ENCODE measurements around the gene HEATR1.

Gene HEATR1

GRCh38 chr1:236619398-236619797 is 15.1 kb upstream of the HEATR1 start:
- Histone ChIP-seq H3K27me3 (ENCODE audit: insufficient read depth, poor library complexity, severe bottlenecking) (no peaks in the 10 kb centered on the region), H3K27ac (ENCODE audit: poor library complexity, severe bottlenecking) (no peak overlapping the region), H3K4me1 (ENCODE audit: insufficient read depth, poor library complexity, severe bottlenecking) (no peaks in the 10 kb centered on the region), H3K9me3 (ENCODE audit: severe bottlenecking) (no peaks in the 10 kb centered on the region), H3K4me3 (ENCODE audit: severe bottlenecking) (no peak overlapping the region), H3K36me3 (ENCODE audit: low read depth) (no peaks in the 10 kb centered on the region)
- no peak for TF ChIP-seq CTCF (IDR thresholded peaks at IDR 0.05; ENCODE audit: poor library complexity, severe bottlenecking)
- ATAC-seq (ENCODE audit: low read depth): no peak
- DNase-seq (ENCODE audit: low spot score): no peak

- no peaks in the 10 kb centered on the region for H3K27me3 ChIP-seq (ENCODE audit: insufficient read depth, poor library complexity, severe bottlenecking)
- H3K9me3 ChIP-seq (ENCODE audit: severe bottlenecking): no peaks in the 10 kb centered on the region
- no peaks in the 10 kb centered on the region for H3K36me3 ChIP-seq (ENCODE audit: low read depth)
- H3K27ac ChIP-seq (ENCODE audit: poor library complexity, severe bottlenecking): no peak overlapping the region
- no peak for TF ChIP-seq CTCF (IDR thresholded peaks at IDR 0.05; ENCODE audit: poor library complexity, severe bottlenecking)
- no peak for DNase-seq (ENCODE audit: low spot score)
- H3K4me1 ChIP-seq (ENCODE audit: insufficient read depth, poor library complexity, severe bottlenecking): no peaks in the 10 kb centered on the region
- no peak for ATAC-seq (ENCODE audit: low read depth)
- no peak overlapping the region for H3K4me3 ChIP-seq (ENCODE audit: severe bottlenecking)
Measured at GRCh38 chr1:236618507-236618906, 14.2 kb upstream of the HEATR1 start.

GRCh38 chr1:236615399-236616148 is 11.3 kb upstream of the HEATR1 start:
- H3K27ac ChIP-seq (ENCODE audit: poor library complexity, severe bottlenecking): no peak overlapping the region
- no peak overlapping the region for H3K4me3 ChIP-seq (ENCODE audit: severe bottlenecking)
- no peaks in the 10 kb centered on the region for H3K27me3 ChIP-seq (ENCODE audit: insufficient read depth, poor library complexity, severe bottlenecking)
- DNase-seq (ENCODE audit: low spot score) (no peak), ATAC-seq (ENCODE audit: low read depth) (no peak)
- no peak for TF ChIP-seq CTCF (IDR thresholded peaks at IDR 0.05; ENCODE audit: poor library complexity, severe bottlenecking)
- no peaks in the 10 kb centered on the region for H3K9me3 ChIP-seq (ENCODE audit: severe bottlenecking)
- no peaks in the 10 kb centered on the region for H3K36me3 ChIP-seq (ENCODE audit: low read depth)
- no peaks in the 10 kb centered on the region for H3K4me1 ChIP-seq (ENCODE audit: insufficient read depth, poor library complexity, severe bottlenecking)

GRCh38 chr1:236612349-236612748 is 8.0 kb upstream of the HEATR1 start:
- H3K27me3 ChIP-seq (ENCODE audit: insufficient read depth, poor library complexity, severe bottlenecking): no peaks in the 10 kb centered on the region
- no peak overlapping the region for H3K4me3 ChIP-seq (ENCODE audit: severe bottlenecking)
- DNase-seq (ENCODE audit: low spot score) (no peak), ATAC-seq (ENCODE audit: low read depth) (no peak)
- no peak overlapping the region for H3K27ac ChIP-seq (ENCODE audit: poor library complexity, severe bottlenecking)
- no peaks in the 10 kb centered on the region for H3K9me3 ChIP-seq (ENCODE audit: severe bottlenecking)
- H3K4me1 ChIP-seq (ENCODE audit: insufficient read depth, poor library complexity, severe bottlenecking): no peaks in the 10 kb centered on the region
- TF ChIP-seq CTCF (IDR thresholded peaks at IDR 0.05; ENCODE audit: poor library complexity, severe bottlenecking): no peak
- H3K36me3 ChIP-seq (ENCODE audit: low read depth): no peaks in the 10 kb centered on the region
